ENCODE results near the gene TANGO6. TPM values are rescaled to one million over a fixed set of nuclear protein-coding genes. Genes with fewer than 3 reads are reported as not detected.

TANGO6 gene
- total RNA-seq, 2 experiments from 2014 or later = 22.7 to 22.8 TPM

- H3K79me2 ChIP-seq (ENCODE audit: insufficient read depth, low read depth, low read length) = no peaks in the 10 kb centered on the region
- no peak overlapping the region for H3K4me3 ChIP-seq (ENCODE audit: low read depth, low read length, poor library complexity, severe bottlenecking)
- ChIA-PET POLR2A (interaction anchor here (0.7 kb wide), 2 partner anchors 108 to 327 kb away, joined by 4 to 5 read pairs; no protein-coding TSS in a partner anchor), CTCF (ENCODE audit: unreplicated experiment) (no interaction called here)
- intact Hi-C loops (cut with micrococcal nuclease; ENCODE audit: unreplicated experiment) = no loop called here
- no peaks in the 10 kb centered on the region for H3K9me3 ChIP-seq (ENCODE audit: low read length)
- no peak overlapping the region for H2AFZ ChIP-seq (ENCODE audit: low read length)
- H3K4me2 ChIP-seq (ENCODE audit: low read length) = no peak overlapping the region
- no TSS peak for BruUV-seq (replicated peaks)
- no peak overlapping the region for H3K27ac ChIP-seq (ENCODE audit: low read depth, low read length, poor library complexity, severe bottlenecking)
- H4K20me1 ChIP-seq (ENCODE audit: insufficient read depth, low read length) = no peaks in the 10 kb centered on the region
- TF ChIP-seq CTCF (conservative IDR thresholded peaks at IDR 0.05; ENCODE audit: low read length) (no peak), EZH2phosphoT487 (IDR thresholded peaks at IDR 0.05; ENCODE audit: borderline replicate concordance, low read depth, low read length) (no peak)
- H3K4me1 ChIP-seq (ENCODE audit: insufficient read depth, low read length, poor library complexity, severe bottlenecking) = no peaks in the 10 kb centered on the region
- DNase-seq (ENCODE audit: low spot score) = no peak
- H3K9me2 ChIP-seq (ENCODE audit: insufficient read depth, low read length) = no peaks in the 10 kb centered on the region
- H3K36me3 ChIP-seq (ENCODE audit: insufficient read depth, low read length) = no peaks in the 10 kb centered on the region
These were observed 19.8 kb upstream of the TANGO6 start for GRCh38 chr16:68823401-68824135.

GRCh38 chr16:68825427-68825826, 17.9 kb upstream of the TANGO6 start:
- ChIA-PET POLR2A (no interaction called here), CTCF (ENCODE audit: unreplicated experiment) (no interaction called here)
- Histone ChIP-seq H3K27ac (ENCODE audit: low read depth, low read length, poor library complexity, severe bottlenecking) (no peak overlapping the region), H3K36me3 (ENCODE audit: insufficient read depth, low read length) (no peaks in the 10 kb centered on the region), H3K4me3 (ENCODE audit: low read depth, low read length, poor library complexity, severe bottlenecking) (no peak overlapping the region), H3K9me3 (ENCODE audit: low read length) (no peaks in the 10 kb centered on the region), H3K4me2 (ENCODE audit: low read length) (no peak overlapping the region), H3K4me1 (ENCODE audit: insufficient read depth, low read length, poor library complexity, severe bottlenecking) (no peaks in the 10 kb centered on the region), H3K79me2 (ENCODE audit: insufficient read depth, low read depth, low read length) (no peaks in the 10 kb centered on the region), H4K20me1 (ENCODE audit: insufficient read depth, low read length) (no peaks in the 10 kb centered on the region), H3K9me2 (ENCODE audit: insufficient read depth, low read length) (no peaks in the 10 kb centered on the region), H2AFZ (ENCODE audit: low read length) (no peak overlapping the region)
- no peak for DNase-seq (ENCODE audit: low spot score)
- intact Hi-C loops (cut with micrococcal nuclease; ENCODE audit: unreplicated experiment) = no loop called here
- no TSS peak for BruUV-seq (replicated peaks)
- no peak for TF ChIP-seq EZH2phosphoT487 (IDR thresholded peaks at IDR 0.05; ENCODE audit: borderline replicate concordance, low read depth, low read length)
- TF ChIP-seq CTCF (conservative IDR thresholded peaks at IDR 0.05; ENCODE audit: low read length) = no peak

- POLR2A ChIA-PET = no interaction called here
- H3K36me3 ChIP-seq (ENCODE audit: insufficient read depth, low read length) = no peaks in the 10 kb centered on the region
- no peak overlapping the region for H2AFZ ChIP-seq (ENCODE audit: low read length)
- CTCF ChIA-PET (ENCODE audit: unreplicated experiment) = no interaction called here
- H3K9me3 ChIP-seq (ENCODE audit: low read length) = no peaks in the 10 kb centered on the region
- no peaks in the 10 kb centered on the region for H3K9me2 ChIP-seq (ENCODE audit: insufficient read depth, low read length)
- H3K79me2 ChIP-seq (ENCODE audit: insufficient read depth, low read depth, low read length) = no peaks in the 10 kb centered on the region
- H3K27ac ChIP-seq (ENCODE audit: low read depth, low read length, poor library complexity, severe bottlenecking) = no peak overlapping the region
- TF ChIP-seq CTCF (conservative IDR thresholded peaks at IDR 0.05; ENCODE audit: low read length) (no peak), EZH2phosphoT487 (IDR thresholded peaks at IDR 0.05; ENCODE audit: borderline replicate concordance, low read depth, low read length) (no peak)
- no TSS peak for BruUV-seq (replicated peaks)
- no peaks in the 10 kb centered on the region for H4K20me1 ChIP-seq (ENCODE audit: insufficient read depth, low read length)
- intact Hi-C loops (cut with micrococcal nuclease; ENCODE audit: unreplicated experiment) = no loop called here
- H3K4me2 ChIP-seq (ENCODE audit: low read length) = no peak overlapping the region
- DNase-seq (ENCODE audit: low spot score) = no peak
- no peak overlapping the region for H3K4me3 ChIP-seq (ENCODE audit: low read depth, low read length, poor library complexity, severe bottlenecking)
- H3K4me1 ChIP-seq (ENCODE audit: insufficient read depth, low read length, poor library complexity, severe bottlenecking) = no peaks in the 10 kb centered on the region
These were observed 16.7 kb upstream of the TANGO6 start for GRCh38 chr16:68826652-68827051.
